ENCODE measurements around the gene F2RL2.

DNA sequence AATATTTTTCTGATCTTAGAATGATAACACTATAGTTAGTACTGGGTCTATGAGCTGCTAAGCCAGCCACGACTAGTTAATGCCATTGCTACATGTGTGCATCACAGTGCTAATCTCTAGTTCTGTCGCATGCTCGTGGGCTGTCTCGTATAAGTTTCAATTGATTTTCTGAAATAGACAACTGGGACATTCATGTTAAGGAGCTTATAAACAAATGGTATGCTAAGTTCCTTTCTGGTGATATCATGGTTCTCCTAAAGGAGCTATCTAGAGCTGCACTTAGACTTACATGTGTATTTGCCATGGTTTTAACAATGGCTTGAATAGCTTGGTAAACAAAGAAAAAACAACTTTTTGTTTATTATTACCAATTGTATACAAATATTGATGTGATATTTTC, 46.2 kb downstream of the F2RL2 start:
- TF ChIP-seq POLR2AphosphoS5 (IDR thresholded peaks at IDR 0.05; ENCODE audit: low read depth, low read length) (no peak), SIN3A (IDR thresholded peaks at IDR 0.05; ENCODE audit: borderline replicate concordance, insufficient read depth, low read length) (no peak), TAF1 (IDR thresholded peaks at IDR 0.05; ENCODE audit: borderline replicate concordance, insufficient read depth, low read length) (no peak), FOXP2 (optimal IDR thresholded peaks at IDR 0.05; ENCODE audit: borderline replicate concordance, extremely low read depth, extremely low read length, insufficient read depth) (no peak)
- TF ChIP-seq, protein P1, sequence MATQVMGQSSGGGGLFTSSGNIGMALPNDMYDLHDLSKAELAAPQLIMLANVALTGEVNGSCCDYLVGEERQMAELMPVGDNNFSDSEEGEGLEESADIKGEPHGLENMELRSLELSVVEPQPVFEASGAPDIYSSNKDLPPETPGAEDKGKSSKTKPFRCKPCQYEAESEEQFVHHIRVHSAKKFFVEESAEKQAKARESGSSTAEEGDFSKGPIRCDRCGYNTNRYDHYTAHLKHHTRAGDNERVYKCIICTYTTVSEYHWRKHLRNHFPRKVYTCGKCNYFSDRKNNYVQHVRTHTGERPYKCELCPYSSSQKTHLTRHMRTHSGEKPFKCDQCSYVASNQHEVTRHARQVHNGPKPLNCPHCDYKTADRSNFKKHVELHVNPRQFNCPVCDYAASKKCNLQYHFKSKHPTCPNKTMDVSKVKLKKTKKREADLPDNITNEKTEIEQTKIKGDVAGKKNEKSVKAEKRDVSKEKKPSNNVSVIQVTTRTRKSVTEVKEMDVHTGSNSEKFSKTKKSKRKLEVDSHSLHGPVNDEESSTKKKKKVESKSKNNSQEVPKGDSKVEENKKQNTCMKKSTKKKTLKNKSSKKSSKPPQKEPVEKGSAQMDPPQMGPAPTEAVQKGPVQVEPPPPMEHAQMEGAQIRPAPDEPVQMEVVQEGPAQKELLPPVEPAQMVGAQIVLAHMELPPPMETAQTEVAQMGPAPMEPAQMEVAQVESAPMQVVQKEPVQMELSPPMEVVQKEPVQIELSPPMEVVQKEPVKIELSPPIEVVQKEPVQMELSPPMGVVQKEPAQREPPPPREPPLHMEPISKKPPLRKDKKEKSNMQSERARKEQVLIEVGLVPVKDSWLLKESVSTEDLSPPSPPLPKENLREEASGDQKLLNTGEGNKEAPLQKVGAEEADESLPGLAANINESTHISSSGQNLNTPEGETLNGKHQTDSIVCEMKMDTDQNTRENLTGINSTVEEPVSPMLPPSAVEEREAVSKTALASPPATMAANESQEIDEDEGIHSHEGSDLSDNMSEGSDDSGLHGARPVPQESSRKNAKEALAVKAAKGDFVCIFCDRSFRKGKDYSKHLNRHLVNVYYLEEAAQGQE (IDR thresholded peaks at IDR 0.05; ENCODE audit: insufficient read depth in 1 of 2, low read depth in 2 of 2, low read length in 2 of 2), result no peak

Measured in PFSK-1 (cell line).